Measurements from ENCODE around the gene CHCHD6.

CHCHD6 gene

DNA sequence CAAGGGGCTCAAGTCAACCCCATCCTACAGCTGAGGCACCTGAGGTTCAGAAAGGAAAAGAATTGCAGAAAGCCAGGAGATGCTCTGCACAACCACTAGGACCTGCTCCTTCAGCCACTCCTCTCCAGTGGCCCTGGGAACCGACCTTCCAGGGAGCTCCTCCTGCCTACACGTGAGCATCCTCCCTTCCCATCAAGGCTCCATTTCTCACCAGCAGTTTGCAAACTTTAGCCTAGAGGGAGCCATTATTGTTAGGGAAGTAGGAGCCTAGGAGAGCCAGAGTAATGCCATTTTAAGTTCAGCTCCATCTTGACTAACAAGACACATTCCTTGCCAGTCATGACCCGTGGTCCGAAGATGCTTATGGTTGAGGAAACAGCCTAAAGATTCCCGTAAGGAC lies 11.2 kb upstream of the CHCHD6 start:
- no peak for DNase-seq
- in situ Hi-C loops (cut with HindIII; ENCODE audit: low pct_ligation_motif_present, low pct_unique_long_range_greater_than_20kb, low sequenced_read_pairs): no loop called here

DNA sequence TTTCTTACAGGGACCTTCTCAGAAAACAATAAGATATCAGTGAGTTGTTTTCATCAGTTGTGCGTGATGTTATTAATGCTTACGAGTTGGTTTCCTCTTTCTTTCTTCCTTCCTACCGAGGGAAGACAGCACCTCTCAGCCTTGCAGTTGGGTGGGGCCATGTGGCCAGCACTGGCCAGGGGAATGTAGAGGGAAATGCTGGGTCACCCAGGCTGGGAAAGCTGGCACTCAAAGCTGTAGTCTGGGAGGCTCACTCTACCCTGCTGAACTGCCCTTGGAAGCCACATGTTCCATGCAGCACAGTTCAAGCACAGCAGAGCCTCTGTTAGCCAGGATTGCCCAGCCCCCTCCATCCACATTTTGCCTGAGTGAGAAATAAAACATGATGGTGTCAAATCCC lies 10.1 kb upstream of the CHCHD6 start:
- in situ Hi-C loops (cut with HindIII; ENCODE audit: low pct_ligation_motif_present, low pct_unique_long_range_greater_than_20kb, low sequenced_read_pairs): no loop called here
- DNase-seq: no peak

DNA sequence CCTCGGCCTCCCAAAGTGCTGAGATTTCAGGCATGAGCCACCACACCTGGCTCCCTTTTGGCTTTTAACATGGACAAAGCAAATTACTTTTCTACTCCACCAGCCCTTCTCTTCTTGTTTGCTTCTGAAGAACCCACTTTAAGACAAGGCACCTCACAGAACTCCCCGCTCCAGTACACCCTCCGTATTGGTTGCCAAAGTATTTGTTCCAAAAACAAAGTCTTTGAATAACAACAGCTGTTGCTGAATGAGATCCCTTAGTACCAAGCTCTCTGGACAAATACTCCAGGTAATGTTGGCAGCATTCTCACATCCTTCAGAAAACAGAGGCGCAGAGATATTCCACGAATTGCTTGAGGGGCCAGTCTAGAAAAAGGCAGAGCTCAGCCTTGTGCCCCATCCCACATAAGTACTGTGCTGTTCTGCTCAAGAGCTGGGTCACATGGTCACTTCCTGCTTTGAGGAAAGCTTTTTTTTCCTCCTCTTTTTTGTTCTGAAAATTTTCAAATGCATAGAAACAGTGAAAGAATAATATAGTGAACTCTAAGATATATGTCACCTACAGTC lies 7.3 kb upstream of the CHCHD6 start:
- DNase-seq: no peak
- in situ Hi-C loops (cut with HindIII; ENCODE audit: low pct_ligation_motif_present, low pct_unique_long_range_greater_than_20kb, low sequenced_read_pairs): no loop called here

DNA sequence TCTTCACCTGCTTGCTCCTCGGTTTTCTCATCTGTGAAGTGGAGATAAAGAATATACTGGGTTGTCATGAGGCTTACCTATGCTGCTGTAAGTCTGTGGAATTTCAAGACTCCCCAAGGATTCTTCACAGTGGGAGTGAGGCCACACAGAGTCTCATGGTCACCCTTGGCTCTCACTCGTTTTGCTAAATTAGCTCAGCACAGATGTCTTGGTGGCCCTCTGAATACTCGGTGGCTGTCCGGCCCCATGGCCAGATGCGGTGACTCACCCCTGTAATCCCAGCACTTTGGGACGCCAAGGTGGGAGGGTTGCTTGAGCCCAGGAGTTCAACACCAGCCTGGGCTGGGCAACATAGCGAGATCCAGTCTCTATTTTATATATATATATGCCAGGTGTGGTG lies 5.0 kb upstream of the CHCHD6 start:
- no peak for DNase-seq
- in situ Hi-C loops (cut with HindIII; ENCODE audit: low pct_ligation_motif_present, low pct_unique_long_range_greater_than_20kb, low sequenced_read_pairs): no loop called here

DNA sequence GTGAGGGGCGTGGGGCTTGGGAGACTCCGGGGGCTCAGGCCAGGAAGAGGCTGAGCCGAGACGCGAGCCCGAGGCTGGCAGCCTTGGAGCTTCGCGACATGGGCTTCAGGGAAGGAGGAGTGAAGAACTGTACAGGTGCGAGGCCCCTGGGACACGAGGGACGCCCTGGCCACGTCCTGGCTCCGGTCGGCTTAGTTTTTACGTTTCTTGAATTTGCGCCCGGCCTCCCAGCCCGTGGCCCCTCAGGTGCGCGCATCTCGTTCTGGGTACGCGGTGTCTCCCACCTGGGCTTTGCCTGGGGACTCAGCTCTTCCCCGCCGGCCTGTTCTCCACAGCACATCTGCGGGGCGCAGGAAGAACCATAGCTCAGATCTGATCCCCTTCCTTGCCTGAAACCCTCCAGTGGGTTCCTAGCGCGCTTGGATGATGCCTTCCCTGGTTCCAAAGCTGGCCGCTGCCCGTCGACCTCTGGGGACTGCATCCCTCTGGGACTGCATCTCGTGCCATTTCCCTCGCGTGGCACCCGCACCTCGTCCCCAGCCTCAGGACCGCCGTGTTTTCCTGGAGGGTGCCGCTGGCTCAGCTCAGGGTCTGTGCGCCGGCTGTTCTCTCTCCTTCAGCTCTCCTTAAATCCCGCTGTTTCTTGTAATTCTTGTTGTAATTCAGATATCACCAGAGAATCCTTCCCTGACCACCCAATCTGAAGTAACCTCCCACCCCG lies 614 bp downstream of the CHCHD6 start:
- in situ Hi-C loops (cut with HindIII; ENCODE audit: low pct_ligation_motif_present, low pct_unique_long_range_greater_than_20kb, low sequenced_read_pairs): no loop called here
- DNase-seq: no peak

DNA sequence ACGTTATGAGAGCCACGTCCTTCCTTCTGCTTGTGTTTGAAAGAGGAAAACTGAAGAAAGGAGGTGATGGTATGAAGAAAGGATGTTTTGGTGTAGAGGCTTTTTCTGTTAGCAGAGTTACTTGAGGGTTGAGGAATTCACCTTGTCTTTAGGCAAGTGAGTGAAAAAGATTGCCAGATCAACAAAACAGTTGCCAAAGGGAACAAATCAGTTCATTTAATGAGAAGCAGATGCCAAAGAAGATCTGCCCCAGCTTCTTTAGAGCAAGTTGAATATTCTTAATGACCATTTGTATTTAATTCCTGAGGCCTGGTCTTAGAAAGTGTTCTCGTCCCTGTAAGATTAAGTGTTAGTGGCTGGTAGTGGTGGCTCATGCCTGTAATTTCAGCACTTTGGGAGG lies 2.6 kb downstream of the CHCHD6 start:
- in situ Hi-C loops (cut with HindIII; ENCODE audit: low pct_ligation_motif_present, low pct_unique_long_range_greater_than_20kb, low sequenced_read_pairs): no loop called here
- no peak for DNase-seq

DNA sequence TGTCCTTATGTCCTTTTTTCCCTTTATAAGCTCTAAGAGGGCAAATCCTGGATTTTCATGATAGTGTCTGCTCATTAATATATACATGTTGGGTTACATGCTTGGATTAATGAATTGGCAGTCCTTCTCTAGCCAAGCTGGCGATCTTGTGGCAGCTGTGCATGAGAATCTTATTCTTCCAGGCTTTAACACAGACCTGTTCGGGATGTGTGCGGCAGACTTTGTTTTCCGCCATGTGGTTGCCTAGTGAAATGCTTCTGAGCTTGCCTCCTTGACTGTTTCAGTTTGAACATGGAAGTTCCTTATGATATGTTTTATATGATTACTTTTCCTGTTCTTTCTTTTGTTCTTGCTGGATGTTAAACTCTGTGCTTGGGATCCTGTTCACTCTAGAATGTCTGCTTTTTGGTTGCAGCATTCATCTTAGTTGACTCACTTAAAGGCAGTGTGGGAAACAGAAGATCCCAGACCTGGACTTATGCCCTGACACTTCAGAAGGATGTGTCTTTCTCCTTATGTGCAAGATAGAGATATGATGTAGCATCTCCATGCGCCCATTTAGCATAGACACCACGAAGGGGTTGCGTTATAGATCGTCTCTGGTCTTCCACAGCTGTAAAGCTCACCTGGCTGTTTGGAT lies 7.2 kb downstream of the CHCHD6 start:
- in situ Hi-C loops (cut with HindIII; ENCODE audit: low pct_ligation_motif_present, low pct_unique_long_range_greater_than_20kb, low sequenced_read_pairs): no loop called here
- no peak for DNase-seq

DNA sequence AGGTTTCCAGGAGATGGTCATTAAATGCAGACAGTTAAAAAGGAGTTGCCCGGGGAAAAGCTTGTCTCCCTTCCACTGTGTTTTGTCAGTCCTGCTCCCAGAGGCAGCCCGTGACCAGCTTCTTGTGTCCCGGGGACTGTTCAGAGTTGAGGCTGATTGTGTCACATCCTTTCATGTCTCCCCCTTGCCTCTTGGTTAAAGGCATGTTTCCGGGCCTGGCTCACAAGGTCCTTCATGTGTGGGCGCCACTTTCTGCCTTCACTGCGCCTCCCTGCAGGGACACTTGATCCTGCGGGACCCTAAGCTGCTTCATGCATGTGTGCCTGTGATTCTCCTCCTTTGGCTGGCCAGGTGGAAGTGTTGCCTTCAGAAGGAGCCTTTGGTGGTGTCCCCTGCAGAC lies 9.2 kb downstream of the CHCHD6 start:
- no peak for DNase-seq
- in situ Hi-C loops (cut with HindIII; ENCODE audit: low pct_ligation_motif_present, low pct_unique_long_range_greater_than_20kb, low sequenced_read_pairs): no loop called here

DNA sequence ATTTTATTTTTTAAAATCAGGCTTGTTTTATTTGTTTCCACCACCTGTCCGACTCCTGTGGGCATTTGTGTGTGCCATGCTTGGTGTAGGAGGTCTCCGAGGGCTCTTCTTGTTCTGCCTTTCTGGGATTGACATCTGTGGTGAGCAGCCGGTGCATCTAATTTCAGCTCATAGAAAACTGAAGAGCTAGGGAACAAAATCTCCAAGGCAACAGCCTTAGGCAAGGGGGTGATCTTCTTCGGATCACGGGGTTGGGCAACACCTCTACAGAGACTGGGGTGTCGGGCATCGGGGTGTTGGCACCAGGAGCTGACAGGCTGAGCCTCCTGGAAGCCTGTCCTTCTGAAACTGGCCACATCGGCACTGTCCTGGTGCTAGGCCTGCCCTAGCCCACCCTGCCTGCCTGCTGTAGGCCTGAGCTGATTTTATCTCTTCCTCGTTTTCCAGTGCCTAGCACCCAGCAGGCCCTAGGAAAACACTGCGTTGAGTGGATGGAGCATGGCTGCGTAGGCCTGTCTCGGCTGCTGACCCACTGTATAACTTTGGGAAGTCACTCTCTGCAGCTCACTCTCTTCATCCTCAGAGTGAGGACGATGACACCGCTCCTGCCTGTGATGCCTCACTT lies 10.3 kb downstream of the CHCHD6 start:
- in situ Hi-C loops (cut with HindIII; ENCODE audit: low pct_ligation_motif_present, low pct_unique_long_range_greater_than_20kb, low sequenced_read_pairs): no loop called here
- no peak for DNase-seq

DNA sequence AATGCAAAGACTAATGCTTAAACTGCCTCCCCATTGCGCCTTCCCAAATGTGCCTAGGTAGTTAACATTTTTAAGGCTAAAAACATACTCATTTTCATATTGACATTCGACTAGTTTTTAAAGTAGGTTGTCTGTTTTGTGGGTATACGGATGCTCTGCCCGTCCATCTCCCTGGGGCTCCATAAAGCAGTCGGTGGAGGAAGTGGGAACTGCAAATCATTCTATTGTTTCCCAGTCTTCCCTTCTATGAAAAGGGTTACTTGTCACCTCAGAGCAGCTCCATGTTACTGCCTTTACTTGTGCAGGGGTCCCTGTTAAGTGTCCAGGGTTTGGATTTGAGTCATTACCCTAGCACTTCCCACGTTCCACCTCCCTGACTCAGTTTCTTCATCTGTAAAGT lies 10.9 kb downstream of the CHCHD6 start:
- no peak for DNase-seq
- in situ Hi-C loops (cut with HindIII; ENCODE audit: low pct_ligation_motif_present, low pct_unique_long_range_greater_than_20kb, low sequenced_read_pairs): no loop called here

DNA sequence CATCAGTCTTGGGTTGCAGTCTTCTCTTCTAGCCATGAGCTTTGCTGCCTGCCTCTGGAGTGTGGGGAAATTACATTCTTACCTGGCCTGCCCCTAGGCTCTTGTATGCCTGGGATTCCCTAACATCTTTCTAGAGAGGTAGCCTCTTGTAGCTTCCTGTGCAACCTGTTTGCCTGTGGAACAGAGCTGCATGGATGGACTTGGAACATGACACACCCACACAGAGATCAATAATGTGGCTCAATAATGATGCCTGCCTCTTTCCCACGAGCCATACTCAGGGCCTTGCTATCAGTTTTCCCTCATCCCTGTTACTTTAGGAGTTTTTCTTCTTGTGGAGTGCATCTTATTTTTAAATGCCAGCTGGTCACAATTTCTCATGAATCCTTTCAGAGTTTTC lies 11.4 kb downstream of the CHCHD6 start:
- in situ Hi-C loops (cut with HindIII; ENCODE audit: low pct_ligation_motif_present, low pct_unique_long_range_greater_than_20kb, low sequenced_read_pairs): no loop called here
- DNase-seq: no peak

DNA sequence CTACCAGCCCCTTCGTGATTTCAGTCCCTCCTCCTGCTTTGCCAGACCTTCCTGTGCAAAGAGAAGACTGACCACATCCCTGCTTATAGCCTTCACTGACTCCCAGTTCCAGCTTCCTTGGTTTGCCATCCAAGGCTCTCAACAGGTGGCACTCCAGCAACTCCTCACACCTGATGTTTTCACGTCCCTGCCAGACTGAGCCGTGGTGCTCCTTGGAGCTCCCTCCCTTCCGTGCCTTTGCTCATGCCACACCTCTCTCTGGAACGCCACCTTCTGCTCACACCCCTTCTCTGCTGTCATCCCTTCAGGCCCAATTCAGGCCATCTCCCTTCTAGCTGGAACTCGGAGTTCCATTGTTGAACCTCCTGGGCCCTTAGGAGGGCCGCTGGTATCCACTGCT lies 12.0 kb downstream of the CHCHD6 start:
- DNase-seq: no peak
- in situ Hi-C loops (cut with HindIII; ENCODE audit: low pct_ligation_motif_present, low pct_unique_long_range_greater_than_20kb, low sequenced_read_pairs): no loop called here

DNA sequence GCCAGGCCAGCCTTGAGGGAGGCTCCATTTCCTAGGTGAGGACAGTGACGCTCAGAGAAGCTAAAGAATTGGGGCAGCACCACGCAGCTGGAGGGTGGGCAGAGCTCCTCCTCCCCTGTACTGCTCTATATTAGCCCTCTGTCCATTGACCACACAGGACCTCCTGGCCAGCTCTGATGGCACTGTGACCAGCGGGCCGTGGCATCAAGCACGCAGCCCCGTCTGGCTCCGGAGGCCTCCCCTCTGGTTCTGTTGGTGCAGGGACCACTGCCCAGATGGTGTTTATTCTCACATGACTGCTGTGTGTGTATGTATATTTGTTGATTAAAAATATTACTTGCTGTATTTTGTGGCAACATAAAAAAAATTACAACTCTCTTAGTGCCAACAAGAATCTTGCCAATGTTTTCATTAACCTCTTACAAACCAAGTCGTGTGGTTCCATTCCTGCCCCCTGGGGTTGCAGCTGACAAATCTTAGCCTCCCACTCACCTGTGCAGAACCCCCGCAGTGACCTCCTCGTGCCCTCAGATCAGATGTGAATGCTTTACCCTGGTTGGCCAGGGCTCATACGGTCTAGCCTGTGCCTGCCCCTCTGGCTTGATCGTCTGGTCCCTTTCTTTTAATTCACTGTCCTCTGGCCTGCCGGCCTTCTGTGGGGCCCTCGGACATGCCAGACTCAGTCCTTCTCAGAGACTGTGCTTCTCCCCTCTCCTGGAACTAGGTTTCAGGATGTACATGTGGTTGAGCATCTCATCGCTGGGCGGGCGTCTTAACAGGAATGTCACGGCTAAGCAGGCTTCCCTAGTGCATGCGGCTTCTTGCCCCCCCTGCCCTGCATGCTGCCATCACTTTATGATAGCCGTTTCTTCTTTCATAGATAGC lies 14.8 kb downstream of the CHCHD6 start:
- DNase-seq: no peak
- in situ Hi-C loops (cut with HindIII; ENCODE audit: low pct_ligation_motif_present, low pct_unique_long_range_greater_than_20kb, low sequenced_read_pairs): no loop called here

DNA sequence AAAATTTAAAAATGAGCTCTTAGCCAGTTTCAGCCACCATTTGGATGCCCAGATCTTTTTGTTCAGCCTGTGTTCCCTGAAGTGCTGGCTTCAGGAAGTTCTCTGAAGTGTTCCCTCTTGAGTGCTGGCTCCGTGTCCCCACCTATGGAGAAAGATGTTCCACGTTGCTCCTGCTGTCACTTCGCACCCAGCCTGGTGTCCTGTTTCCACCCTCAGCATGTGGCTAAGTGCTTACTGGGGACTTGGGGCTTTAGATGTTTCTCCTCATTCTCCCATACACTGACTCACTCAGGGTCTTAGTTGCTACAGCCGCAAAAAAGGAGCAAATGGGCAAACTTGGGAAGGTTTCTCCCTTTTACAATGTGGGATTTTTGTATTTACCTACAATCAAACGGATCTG lies 16.6 kb downstream of the CHCHD6 start:
- in situ Hi-C loops (cut with HindIII; ENCODE audit: low pct_ligation_motif_present, low pct_unique_long_range_greater_than_20kb, low sequenced_read_pairs): no loop called here

DNA sequence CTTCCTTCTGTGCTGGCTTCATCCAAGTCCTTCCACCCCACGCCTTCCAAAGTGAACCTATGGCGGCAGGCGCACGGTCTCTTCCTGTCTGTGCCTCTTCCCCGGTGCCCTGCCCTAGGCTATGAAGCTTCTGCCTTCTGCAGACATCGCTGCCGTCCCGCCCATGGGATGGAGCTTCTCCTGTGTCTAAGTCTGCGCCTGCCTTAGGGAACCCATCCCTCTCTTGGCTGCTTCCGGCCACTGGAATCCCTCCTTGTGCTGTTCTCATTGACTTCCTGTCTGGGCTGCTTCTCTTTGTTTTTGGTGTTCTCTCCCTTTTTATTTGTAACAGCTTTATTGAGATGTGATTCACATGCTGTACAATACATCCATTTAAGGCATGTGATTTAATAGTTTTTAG lies 17.2 kb downstream of the CHCHD6 start:
- in situ Hi-C loops (cut with HindIII; ENCODE audit: low pct_ligation_motif_present, low pct_unique_long_range_greater_than_20kb, low sequenced_read_pairs): no loop called here
- no peak for DNase-seq

More for the DNA sequence above, 16.6 kb downstream of the CHCHD6 start:
- no peak for DNase-seq

DNA sequence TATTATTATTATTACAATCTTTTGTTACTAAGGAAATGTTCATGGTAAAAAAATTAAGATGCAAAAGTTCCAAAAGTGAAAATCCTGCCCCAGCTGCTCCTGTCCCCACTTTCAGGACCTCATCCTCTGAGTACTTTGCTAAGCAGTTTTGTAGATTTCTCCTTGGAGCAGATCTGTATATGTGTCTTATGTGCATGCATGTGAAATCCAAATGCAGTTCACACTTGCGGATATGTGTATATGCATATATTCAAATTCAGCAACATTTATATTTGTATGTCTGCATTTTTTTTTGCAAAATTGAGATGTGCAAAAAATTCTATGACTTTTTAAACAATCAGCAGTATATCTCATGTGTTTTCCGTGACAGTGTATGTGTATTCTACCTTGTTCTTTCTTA lies 19.2 kb downstream of the CHCHD6 start:
- in situ Hi-C loops (cut with HindIII; ENCODE audit: low pct_ligation_motif_present, low pct_unique_long_range_greater_than_20kb, low sequenced_read_pairs): no loop called here
- DNase-seq: no peak

DNA sequence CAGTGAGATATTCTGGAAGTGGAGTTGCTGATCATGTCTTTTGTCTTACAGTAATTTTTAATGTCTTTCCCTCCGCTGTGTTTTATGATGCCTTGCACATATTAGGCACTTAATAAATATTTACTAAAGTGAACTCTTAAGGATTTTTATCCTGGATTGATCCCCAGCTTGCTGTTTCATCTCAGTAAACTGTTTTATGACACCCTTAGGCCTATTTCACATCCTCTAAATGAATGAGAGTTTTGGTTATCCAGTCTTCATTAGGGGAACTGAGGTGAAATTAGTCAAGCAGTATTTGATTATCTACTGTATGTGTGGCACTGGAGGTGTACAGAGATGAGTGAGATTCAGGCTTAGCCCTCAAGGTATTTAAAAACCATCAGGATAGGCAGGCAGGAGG lies 19.8 kb downstream of the CHCHD6 start:
- in situ Hi-C loops (cut with HindIII; ENCODE audit: low pct_ligation_motif_present, low pct_unique_long_range_greater_than_20kb, low sequenced_read_pairs): no loop called here
- no peak for DNase-seq

DNA sequence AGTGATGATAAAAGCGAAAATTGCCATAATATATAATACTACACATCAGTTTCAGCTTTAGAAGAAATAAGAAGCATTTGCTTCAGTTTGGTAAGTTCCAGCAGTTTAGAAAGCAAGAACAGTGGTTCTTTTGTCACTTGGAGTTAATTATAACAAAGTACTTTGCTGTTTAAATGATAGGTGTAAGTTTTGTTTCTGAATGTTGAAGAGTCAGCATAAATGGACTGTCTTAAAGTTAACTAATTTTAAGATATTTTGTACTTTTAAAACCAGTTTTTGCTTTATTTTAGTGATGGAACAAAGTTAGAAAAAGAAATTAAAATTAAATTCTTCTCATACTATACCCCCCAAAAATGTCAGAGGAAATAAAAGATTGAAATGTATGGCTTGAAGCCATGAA lies 24.6 kb downstream of the CHCHD6 start:
- no peak for DNase-seq
- in situ Hi-C loops (cut with HindIII; ENCODE audit: low pct_ligation_motif_present, low pct_unique_long_range_greater_than_20kb, low sequenced_read_pairs): no loop called here

DNA sequence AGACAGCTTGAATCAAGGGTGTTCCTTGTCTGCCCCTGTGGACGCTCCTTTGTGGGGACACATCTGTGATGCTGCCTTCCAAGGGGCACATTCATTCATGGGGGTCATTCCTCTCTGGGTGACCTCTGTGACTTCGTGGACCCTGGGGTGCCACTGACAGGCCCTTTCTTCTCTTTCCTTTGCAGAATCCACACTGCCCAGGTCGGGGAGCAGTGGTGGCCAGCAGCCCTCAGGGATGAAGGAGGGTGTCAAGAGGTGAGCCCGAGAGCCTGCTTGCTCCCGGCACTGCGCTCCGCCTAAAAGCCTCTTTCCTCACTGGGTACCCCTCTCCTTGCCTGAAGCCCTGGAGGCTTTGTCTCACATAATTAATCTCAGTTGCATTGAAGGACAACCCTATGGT lies 26.3 kb downstream of the CHCHD6 start:
- no peak for DNase-seq
- in situ Hi-C loops (cut with HindIII; ENCODE audit: low pct_ligation_motif_present, low pct_unique_long_range_greater_than_20kb, low sequenced_read_pairs): no loop called here
